ENCODE measurements around the gene ATP6V0A4. TPM values are rescaled to one million over a fixed set of nuclear protein-coding genes. Genes with fewer than 3 reads are reported as not detected.

The ATP6V0A4 gene
- total RNA-seq, 6 experiments from 2014 or later = not detected

DNA sequence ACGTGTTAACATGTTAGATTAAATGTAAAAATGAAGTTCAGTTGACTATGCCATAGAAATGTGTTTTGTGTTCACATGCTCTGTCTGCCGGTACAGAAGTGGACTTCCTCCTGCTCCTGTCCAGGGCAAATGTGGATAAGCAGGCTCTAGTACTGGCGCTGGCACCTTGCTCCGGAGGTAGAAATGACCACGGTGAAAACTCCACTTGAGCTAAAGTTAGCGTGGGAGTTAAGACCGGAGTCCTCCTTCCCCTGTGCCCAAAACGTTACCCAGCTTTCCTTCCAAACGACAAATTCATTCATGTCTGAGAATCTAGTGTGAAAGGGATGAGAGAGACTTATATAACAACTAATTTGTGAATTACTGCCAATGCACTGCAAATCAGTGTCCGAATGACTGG is 35.0 kb upstream of the ATP6V0A4 start:
- DNase-seq (no peak), ATAC-seq (no peak)
- 76% methylated on average over 7 of the region's 10 CpGs for WGBS (ENCODE audit: insufficient coverage, low coverage, low lambda C conversion rate, missing lambda C conversion rate)
- Histone ChIP-seq H3K4me1 (no peaks in the 10 kb centered on the region), H3K36me3 (no peaks in the 10 kb centered on the region), H3K27me3 (no peaks in the 10 kb centered on the region), H3K4me3 (no peak overlapping the region), H3K27ac (no peak overlapping the region), H3K9me3 (no peaks in the 10 kb centered on the region)
- intact Hi-C loops (cut with DNase I) = no loop called here
- no peak for TF ChIP-seq POLR2A (IDR thresholded peaks at IDR 0.05)
- TF ChIP-seq CTCF (IDR thresholded peaks at IDR 0.05) = no peak

DNA sequence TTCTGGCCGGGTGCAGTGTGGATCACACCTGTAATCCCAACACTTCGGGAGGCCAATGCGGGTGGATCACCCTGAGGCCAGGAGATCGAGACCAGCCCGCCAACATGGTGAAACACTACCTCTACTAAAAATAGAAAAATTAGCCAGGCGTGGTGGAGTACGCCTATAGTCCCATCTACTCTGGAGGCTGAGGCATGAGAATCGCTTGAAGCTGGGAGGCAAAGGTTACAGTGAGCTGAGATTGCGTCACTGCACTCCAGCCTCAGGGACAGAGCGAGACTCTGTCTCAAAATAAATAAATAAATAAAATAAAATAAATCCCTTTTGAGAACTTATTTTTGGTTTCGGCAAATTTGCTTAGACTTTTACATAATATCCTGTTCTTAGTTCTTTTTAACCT is 31.3 kb upstream of the ATP6V0A4 start:
- intact Hi-C loops (cut with DNase I) = no loop called here
- H3K9me3 ChIP-seq = no peaks in the 10 kb centered on the region
- H3K36me3 ChIP-seq = no peaks in the 10 kb centered on the region
- TF ChIP-seq POLR2A (IDR thresholded peaks at IDR 0.05) = no peak
- TF ChIP-seq CTCF (IDR thresholded peaks at IDR 0.05) = no peak
- WGBS (ENCODE audit: insufficient coverage, low coverage, low lambda C conversion rate, missing lambda C conversion rate) = 80% methylated on average over 11 of the region's 11 CpGs
- no peak for ATAC-seq
- H3K4me1 ChIP-seq = no peaks in the 10 kb centered on the region
- H3K4me3 ChIP-seq = no peak overlapping the region
- no peak for DNase-seq
- H3K27me3 ChIP-seq = no peaks in the 10 kb centered on the region
- no peak overlapping the region for H3K27ac ChIP-seq

DNA sequence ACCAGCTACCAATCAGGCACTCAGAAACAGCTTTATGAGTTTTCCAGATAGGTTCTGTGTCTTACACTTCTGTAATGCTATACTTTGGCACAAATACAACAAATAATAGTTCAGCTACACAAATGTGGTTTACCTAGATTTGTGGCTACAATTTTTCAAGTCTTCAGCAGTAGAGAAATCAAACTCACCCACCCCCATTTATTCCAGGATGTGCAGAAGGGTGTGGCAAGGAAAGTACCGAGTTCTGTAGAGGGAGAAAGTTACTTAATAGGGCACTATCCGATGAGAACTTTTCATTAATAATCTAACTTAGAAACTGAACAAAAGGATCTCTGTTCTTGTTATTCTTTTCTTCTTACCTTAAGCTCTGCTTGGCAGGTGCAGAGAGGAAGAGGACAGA is 30.3 kb upstream of the ATP6V0A4 start:
- DNase-seq = no peak
- H3K9me3 ChIP-seq = no peaks in the 10 kb centered on the region
- TF ChIP-seq CTCF (IDR thresholded peaks at IDR 0.05) (no peak), POLR2A (IDR thresholded peaks at IDR 0.05) (no peak)
- no peaks in the 10 kb centered on the region for H3K36me3 ChIP-seq
- H3K27ac ChIP-seq = no peak overlapping the region
- no peak for ATAC-seq
- intact Hi-C loops (cut with DNase I) = no loop called here
- H3K4me1 ChIP-seq = no peaks in the 10 kb centered on the region
- H3K27me3 ChIP-seq = no peaks in the 10 kb centered on the region
- 78% methylated on average over 2 of the region's 2 CpGs for WGBS (ENCODE audit: insufficient coverage, low coverage, low lambda C conversion rate, missing lambda C conversion rate)
- no peak overlapping the region for H3K4me3 ChIP-seq

GRCh38 chr7:138825049-138825721 is 27.2 kb upstream of the ATP6V0A4 start:
- Histone ChIP-seq H3K27ac (no peak overlapping the region), H3K27me3 (no peaks in the 10 kb centered on the region), H3K9me3 (no peaks in the 10 kb centered on the region), H3K4me1 (no peaks in the 10 kb centered on the region), H3K36me3 (no peaks in the 10 kb centered on the region), H3K4me3 (no peak overlapping the region)
- TF ChIP-seq POLR2A (IDR thresholded peaks at IDR 0.05) (no peak), CTCF (IDR thresholded peaks at IDR 0.05) (no peak)
- DNase-seq (no peak), ATAC-seq (no peak)
- 83% methylated on average over 11 of the region's 11 CpGs for WGBS (ENCODE audit: insufficient coverage, low coverage, low lambda C conversion rate, missing lambda C conversion rate)
- intact Hi-C loops (cut with DNase I) = no loop called here
